ENCODE data around the gene MLANA.

Gene MLANA

GRCh38 chr9:5890641-5891040, at the start of gene MLANA:
Gene MLANA (plus strand): TSS chr9:5890889. CDS start chr9:5892475, 1,586 bp downstream.
- H2AFZ ChIP-seq: no peak within 1 kb of the TSS
- no peak within 1 kb of the TSS for H3K27ac ChIP-seq
- H3K4me1 ChIP-seq: peaks cover 3% of the 10 kb centered on the region
- H3K27me3 ChIP-seq (ENCODE audit: control insufficient read depth, insufficient read depth, low read length): no peaks in the 10 kb centered on the region
- no peaks in the 10 kb centered on the region for H3K36me3 ChIP-seq (ENCODE audit: control insufficient read depth, insufficient read depth, low read length)
- no peaks in the 10 kb centered on the region for H3K79me2 ChIP-seq
- TF ChIP-seq CTCF (IDR thresholded peaks at IDR 0.05): no peak
- H3K9ac ChIP-seq: no peak within 1 kb of the TSS
- no peak within 1 kb of the TSS for H3K4me3 ChIP-seq (ENCODE audit: low read depth, low read length)
- H3K4me2 ChIP-seq (ENCODE audit: low read length): no peak within 1 kb of the TSS
- no peaks in the 10 kb centered on the region for H3K9me3 ChIP-seq (ENCODE audit: control insufficient read depth, low read length)

GRCh38 chr9:5841771-5842573, 48.7 kb upstream of the MLANA start:
- Histone ChIP-seq H3K27ac (peak overlapping the region; percentile 91), H2AFZ (no peak overlapping the region), H3K4me1 (peaks cover 36% of the 10 kb centered on the region), H3K4me2 (ENCODE audit: low read length) (peak overlapping the region; percentile 75), H3K36me3 (ENCODE audit: control insufficient read depth, insufficient read depth, low read length) (no peaks in the 10 kb centered on the region), H3K27me3 (ENCODE audit: control insufficient read depth, insufficient read depth, low read length) (no peaks in the 10 kb centered on the region), H3K9ac (no peak overlapping the region), H3K4me3 (ENCODE audit: low read depth, low read length) (peak overlapping the region; percentile 53), H3K9me3 (ENCODE audit: control insufficient read depth, low read length) (no peaks in the 10 kb centered on the region), H3K79me2 (no peaks in the 10 kb centered on the region)
- TF ChIP-seq CTCF (IDR thresholded peaks at IDR 0.05): no peak

- no peaks in the 10 kb centered on the region for H3K9me3 ChIP-seq (ENCODE audit: control insufficient read depth, low read length)
- TF ChIP-seq CTCF (IDR thresholded peaks at IDR 0.05): no peak
- H3K9ac ChIP-seq: no peak overlapping the region
- no peaks in the 10 kb centered on the region for H3K79me2 ChIP-seq
- H3K4me2 ChIP-seq (ENCODE audit: low read length): peak overlapping the region; percentile 75
- H3K4me3 ChIP-seq (ENCODE audit: low read depth, low read length): peak overlapping the region; percentile 53
- no peaks in the 10 kb centered on the region for H3K27me3 ChIP-seq (ENCODE audit: control insufficient read depth, insufficient read depth, low read length)
- H3K27ac ChIP-seq: peak overlapping the region; percentile 91
- peak overlapping the region; percentile 39 for H2AFZ ChIP-seq
- peaks cover 38% of the 10 kb centered on the region for H3K4me1 ChIP-seq
- no peaks in the 10 kb centered on the region for H3K36me3 ChIP-seq (ENCODE audit: control insufficient read depth, insufficient read depth, low read length)
Measured at GRCh38 chr9:5842929-5843793, 47.5 kb upstream of the MLANA start.

- no peaks in the 10 kb centered on the region for H3K27me3 ChIP-seq (ENCODE audit: control insufficient read depth, insufficient read depth, low read length)
- peak; percentile 4 for TF ChIP-seq CTCF (IDR thresholded peaks at IDR 0.05)
- no peaks in the 10 kb centered on the region for H3K36me3 ChIP-seq (ENCODE audit: control insufficient read depth, insufficient read depth, low read length)
- peak overlapping the region; percentile 53 for H3K4me3 ChIP-seq (ENCODE audit: low read depth, low read length)
- peak overlapping the region; percentile 39 for H2AFZ ChIP-seq
- no peak overlapping the region for H3K9ac ChIP-seq
- H3K79me2 ChIP-seq: no peaks in the 10 kb centered on the region
- no peaks in the 10 kb centered on the region for H3K9me3 ChIP-seq (ENCODE audit: control insufficient read depth, low read length)
- peaks cover 38% of the 10 kb centered on the region for H3K4me1 ChIP-seq
- H3K27ac ChIP-seq: peak overlapping the region; percentile 91
- H3K4me2 ChIP-seq (ENCODE audit: low read length): peak overlapping the region; percentile 75
Measured at GRCh38 chr9:5843794-5844471, 46.8 kb upstream of the MLANA start.
